HG03066 (cell line): ENCODE results near the gene CADPS.
A peak's percentile ranks its signal among the peaks of the same experiment; 100 is the strongest.

ENCODE experiments used
- ATAC-seq: cut with Tn5 transposase; IDR thresholded peaks from one replicate; pipeline ENCODE4 v1.9.1; 2021; ENCODE audit warnings: low read depth; ENCODE audit not compliant: unreplicated experiment

The CADPS gene

GRCh38 chr3:62368705-62369475, 506.3 kb downstream of the CADPS start:
- no peak for ATAC-seq

- no peak for ATAC-seq
Observed at GRCh38 chr3:62368290-62368704, 506.9 kb downstream of the CADPS start.

- ATAC-seq, result no peak
Observed at GRCh38 chr3:62367763-62368195, 507.4 kb downstream of the CADPS start.

- ATAC-seq, result no peak
Observed at GRCh38 chr3:62366126-62366484, 509.1 kb downstream of the CADPS start.

- ATAC-seq, result no peak
Observed at GRCh38 chr3:62365391-62366125, 509.7 kb downstream of the CADPS start.

GRCh38 chr3:62364191-62364590, 511.0 kb downstream of the CADPS start:
- no peak for ATAC-seq

- no peak for ATAC-seq
Observed at GRCh38 chr3:62363275-62363674, 511.9 kb downstream of the CADPS start.

- no peak for ATAC-seq
Observed at GRCh38 chr3:62361824-62362223, 513.4 kb downstream of the CADPS start.

GRCh38 chr3:62361261-62361660, 514.0 kb downstream of the CADPS start:
- peak; percentile 80 for ATAC-seq

- no peak for ATAC-seq
Observed at GRCh38 chr3:62359531-62359930, 515.7 kb downstream of the CADPS start.

- ATAC-seq, result no peak
Observed at GRCh38 chr3:62356356-62356755, 518.9 kb downstream of the CADPS start.

GRCh38 chr3:62355703-62356102, 519.5 kb downstream of the CADPS start:
- ATAC-seq, result no peak
